Peyer's patch (tissue), 4 donors: ENCODE measurements around the gene CCDC167.

Source experiments
- POLR2A ChIP-seq, 2 donors: fragments of 450-650 bp; IDR thresholded peaks; one replicate each; pipeline ENCODE4 v1.5.1; 2017; ENCODE audit warnings: antibody characterized with exemption in 2 of 2, mild to moderate bottlenecking in 2 of 2, moderate library complexity in 2 of 2
- TF ChIP-seq, protein P1 (sequence below), 6 experiments: fragments of 450-650 bp in 4 of 6; fragments of 200-600 bp in 2 of 6; sonication (generic) in 1 of 6; IDR thresholded peaks; one replicate each; pipeline ENCODE4 v1.5.1; 2017 to 2019; ENCODE audit warnings: antibody characterized with exemption in 6 of 6, mild to moderate bottlenecking in 3 of 6, moderate library complexity in 1 of 6

DNA sequence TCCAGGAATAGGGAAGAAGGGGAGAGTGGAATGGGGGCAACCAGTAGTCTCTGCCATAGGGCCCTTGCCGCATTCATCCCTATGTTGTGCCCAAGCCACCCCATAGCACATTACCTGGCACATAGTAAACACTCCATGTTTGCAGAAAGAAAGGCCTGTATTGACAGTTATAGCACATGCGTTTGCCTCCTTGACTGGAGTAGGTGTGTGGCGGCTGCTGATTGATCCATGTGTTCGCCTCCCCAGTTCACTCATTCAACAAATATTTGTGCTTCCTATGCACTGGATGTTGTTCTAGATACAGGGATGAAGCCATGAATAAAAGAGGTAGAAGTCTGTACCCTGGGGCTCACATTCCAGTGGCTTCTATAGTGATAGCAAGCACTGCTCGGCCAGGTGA, 19.8 kb upstream of the CCDC167 start:
- TF ChIP-seq, protein P1, sequence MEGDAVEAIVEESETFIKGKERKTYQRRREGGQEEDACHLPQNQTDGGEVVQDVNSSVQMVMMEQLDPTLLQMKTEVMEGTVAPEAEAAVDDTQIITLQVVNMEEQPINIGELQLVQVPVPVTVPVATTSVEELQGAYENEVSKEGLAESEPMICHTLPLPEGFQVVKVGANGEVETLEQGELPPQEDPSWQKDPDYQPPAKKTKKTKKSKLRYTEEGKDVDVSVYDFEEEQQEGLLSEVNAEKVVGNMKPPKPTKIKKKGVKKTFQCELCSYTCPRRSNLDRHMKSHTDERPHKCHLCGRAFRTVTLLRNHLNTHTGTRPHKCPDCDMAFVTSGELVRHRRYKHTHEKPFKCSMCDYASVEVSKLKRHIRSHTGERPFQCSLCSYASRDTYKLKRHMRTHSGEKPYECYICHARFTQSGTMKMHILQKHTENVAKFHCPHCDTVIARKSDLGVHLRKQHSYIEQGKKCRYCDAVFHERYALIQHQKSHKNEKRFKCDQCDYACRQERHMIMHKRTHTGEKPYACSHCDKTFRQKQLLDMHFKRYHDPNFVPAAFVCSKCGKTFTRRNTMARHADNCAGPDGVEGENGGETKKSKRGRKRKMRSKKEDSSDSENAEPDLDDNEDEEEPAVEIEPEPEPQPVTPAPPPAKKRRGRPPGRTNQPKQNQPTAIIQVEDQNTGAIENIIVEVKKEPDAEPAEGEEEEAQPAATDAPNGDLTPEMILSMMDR (IDR thresholded peaks at IDR 0.05) = no peak
- TF ChIP-seq POLR2A (IDR thresholded peaks at IDR 0.05) = no peak
